Measurements from ENCODE around the gene EVX1. TPM values are rescaled to one million over a fixed set of nuclear protein-coding genes. Genes with fewer than 3 reads are reported as not detected.
A peak's percentile ranks its signal among the peaks of the same experiment; 100 is the strongest.

Gene EVX1
- total RNA-seq, 1 donor from 2014 or later, result 0.51 TPM

- DNase-seq (ENCODE audit: low spot score), result no peak
- H3K9me3 Mint-ChIP-seq (ENCODE audit: unreplicated experiment), result no peaks in the 10 kb centered on the region
- peaks cover 6% of the 10 kb centered on the region for H3K4me1 Mint-ChIP-seq (ENCODE audit: unreplicated experiment)
- H3K27ac Mint-ChIP-seq (ENCODE audit: unreplicated experiment), result no peak overlapping the region
- TF ChIP-seq, protein P1, sequence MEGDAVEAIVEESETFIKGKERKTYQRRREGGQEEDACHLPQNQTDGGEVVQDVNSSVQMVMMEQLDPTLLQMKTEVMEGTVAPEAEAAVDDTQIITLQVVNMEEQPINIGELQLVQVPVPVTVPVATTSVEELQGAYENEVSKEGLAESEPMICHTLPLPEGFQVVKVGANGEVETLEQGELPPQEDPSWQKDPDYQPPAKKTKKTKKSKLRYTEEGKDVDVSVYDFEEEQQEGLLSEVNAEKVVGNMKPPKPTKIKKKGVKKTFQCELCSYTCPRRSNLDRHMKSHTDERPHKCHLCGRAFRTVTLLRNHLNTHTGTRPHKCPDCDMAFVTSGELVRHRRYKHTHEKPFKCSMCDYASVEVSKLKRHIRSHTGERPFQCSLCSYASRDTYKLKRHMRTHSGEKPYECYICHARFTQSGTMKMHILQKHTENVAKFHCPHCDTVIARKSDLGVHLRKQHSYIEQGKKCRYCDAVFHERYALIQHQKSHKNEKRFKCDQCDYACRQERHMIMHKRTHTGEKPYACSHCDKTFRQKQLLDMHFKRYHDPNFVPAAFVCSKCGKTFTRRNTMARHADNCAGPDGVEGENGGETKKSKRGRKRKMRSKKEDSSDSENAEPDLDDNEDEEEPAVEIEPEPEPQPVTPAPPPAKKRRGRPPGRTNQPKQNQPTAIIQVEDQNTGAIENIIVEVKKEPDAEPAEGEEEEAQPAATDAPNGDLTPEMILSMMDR (IDR thresholded peaks at IDR 0.05; ENCODE audit: unreplicated experiment), result no peak
- peaks cover 32% of the 10 kb centered on the region for H3K27me3 Mint-ChIP-seq (ENCODE audit: unreplicated experiment)
- H3K4me3 Mint-ChIP-seq (ENCODE audit: unreplicated experiment), result no peak overlapping the region
- no peaks in the 10 kb centered on the region for H3K36me3 Mint-ChIP-seq (ENCODE audit: low read depth, unreplicated experiment)
These were observed 29.0 kb upstream of the EVX1 start for GRCh38 chr7:27213433-27214238.

DNA sequence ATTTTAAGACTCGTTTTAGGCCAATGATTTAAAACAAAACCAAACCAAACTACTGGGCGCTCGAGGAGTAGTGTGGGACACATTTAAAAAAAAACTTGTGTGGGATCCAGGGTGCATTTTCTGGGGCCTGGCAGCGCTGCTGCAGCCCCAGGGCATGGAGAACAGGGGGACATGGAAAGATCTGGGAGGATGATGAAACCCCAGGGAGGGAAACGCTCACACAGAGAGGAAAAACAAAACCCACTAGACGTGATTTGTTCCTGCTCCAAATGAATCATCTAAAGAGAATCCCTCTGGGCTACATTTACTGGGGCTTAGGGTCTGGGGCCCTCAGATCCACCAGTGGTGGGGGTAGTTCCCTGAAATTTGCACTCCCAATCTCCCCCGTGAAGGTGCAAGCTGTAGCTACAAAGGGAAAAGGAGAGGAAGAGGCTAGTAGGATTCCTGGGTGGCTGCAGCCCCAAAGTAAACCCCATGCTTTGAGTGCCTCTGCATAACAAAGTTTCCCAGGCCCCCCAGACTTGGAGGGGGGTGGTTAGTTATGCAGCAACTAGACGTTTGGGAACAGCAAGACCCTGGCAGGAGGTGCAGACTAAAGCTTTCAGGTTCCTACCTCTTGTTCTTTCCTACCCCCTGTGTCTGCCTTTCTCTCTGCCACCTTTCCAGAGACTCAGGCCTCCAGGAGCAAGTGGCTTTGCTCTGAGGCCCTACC is 28.2 kb upstream of the EVX1 start:
- peaks cover 6% of the 10 kb centered on the region for H3K4me1 Mint-ChIP-seq (ENCODE audit: unreplicated experiment)
- no peak for DNase-seq (ENCODE audit: low spot score)
- no peak overlapping the region for H3K27ac Mint-ChIP-seq (ENCODE audit: unreplicated experiment)
- peaks cover 29% of the 10 kb centered on the region for H3K27me3 Mint-ChIP-seq (ENCODE audit: unreplicated experiment)
- no peaks in the 10 kb centered on the region for H3K9me3 Mint-ChIP-seq (ENCODE audit: unreplicated experiment)
- TF ChIP-seq, protein P1 (IDR thresholded peaks at IDR 0.05; ENCODE audit: unreplicated experiment), result no peak
- H3K4me3 Mint-ChIP-seq (ENCODE audit: unreplicated experiment), result peak overlapping the region; percentile 56
- H3K36me3 Mint-ChIP-seq (ENCODE audit: low read depth, unreplicated experiment), result no peaks in the 10 kb centered on the region

DNA sequence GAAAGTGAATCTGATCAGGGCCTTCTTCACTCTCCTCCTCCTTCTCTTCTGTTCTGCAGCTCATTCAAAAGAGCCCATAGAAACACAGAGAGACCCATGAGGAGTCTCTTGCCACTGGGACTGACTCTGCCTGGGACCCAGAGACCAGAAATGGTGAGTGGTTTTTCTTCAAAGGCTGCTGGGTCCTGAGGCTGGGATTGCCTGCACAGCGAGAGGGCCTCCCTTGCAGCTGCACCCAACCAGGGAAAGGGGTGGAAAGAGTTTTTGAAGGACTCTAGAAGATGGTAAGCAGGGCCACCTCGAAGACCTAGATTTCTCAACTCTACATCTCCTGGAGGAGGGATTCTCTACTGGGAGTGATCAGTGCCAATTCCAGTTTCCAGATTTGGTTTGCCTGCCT is 27.2 kb upstream of the EVX1 start:
- H3K27ac Mint-ChIP-seq (ENCODE audit: unreplicated experiment), result no peak overlapping the region
- H3K9me3 Mint-ChIP-seq (ENCODE audit: unreplicated experiment), result no peaks in the 10 kb centered on the region
- H3K36me3 Mint-ChIP-seq (ENCODE audit: low read depth, unreplicated experiment), result no peaks in the 10 kb centered on the region
- peaks cover 6% of the 10 kb centered on the region for H3K4me1 Mint-ChIP-seq (ENCODE audit: unreplicated experiment)
- no peak for DNase-seq (ENCODE audit: low spot score)
- H3K27me3 Mint-ChIP-seq (ENCODE audit: unreplicated experiment), result peaks cover 27% of the 10 kb centered on the region
- H3K4me3 Mint-ChIP-seq (ENCODE audit: unreplicated experiment), result no peak overlapping the region
- TF ChIP-seq, protein P1 (IDR thresholded peaks at IDR 0.05; ENCODE audit: unreplicated experiment), result no peak

GRCh38 chr7:27217951-27218350 is 24.7 kb upstream of the EVX1 start:
- TF ChIP-seq, protein P1 (IDR thresholded peaks at IDR 0.05; ENCODE audit: unreplicated experiment), result no peak
- Mint-ChIP-seq H3K27me3 (ENCODE audit: unreplicated experiment) (peaks cover 19% of the 10 kb centered on the region), H3K4me1 (ENCODE audit: unreplicated experiment) (peaks cover 6% of the 10 kb centered on the region), H3K36me3 (ENCODE audit: low read depth, unreplicated experiment) (no peaks in the 10 kb centered on the region), H3K9me3 (ENCODE audit: unreplicated experiment) (no peaks in the 10 kb centered on the region), H3K27ac (ENCODE audit: unreplicated experiment) (no peak overlapping the region), H3K4me3 (ENCODE audit: unreplicated experiment) (no peak overlapping the region)
- DNase-seq (ENCODE audit: low spot score), result no peak

- peaks cover 18% of the 10 kb centered on the region for H3K27me3 Mint-ChIP-seq (ENCODE audit: unreplicated experiment)
- H3K27ac Mint-ChIP-seq (ENCODE audit: unreplicated experiment), result no peak overlapping the region
- H3K4me3 Mint-ChIP-seq (ENCODE audit: unreplicated experiment), result no peak overlapping the region
These were observed 22.8 kb upstream of the EVX1 start for GRCh38 chr7:27219821-27220220.

More at GRCh38 chr7:27219821-27220220, 22.8 kb upstream of the EVX1 start:
- Mint-ChIP-seq H3K9me3 (ENCODE audit: unreplicated experiment) (no peaks in the 10 kb centered on the region), H3K4me1 (ENCODE audit: unreplicated experiment) (peaks cover 6% of the 10 kb centered on the region), H3K36me3 (ENCODE audit: low read depth, unreplicated experiment) (no peaks in the 10 kb centered on the region)
- DNase-seq (ENCODE audit: low spot score), result no peak
- TF ChIP-seq, protein P1 (IDR thresholded peaks at IDR 0.05; ENCODE audit: unreplicated experiment), result no peak
